ENCODE results near the gene AP5B1. TPM values are rescaled to one million over a fixed set of nuclear protein-coding genes. Genes with fewer than 3 reads are reported as not detected.
A peak's percentile ranks its signal among the peaks of the same experiment; 100 is the strongest.

The AP5B1 gene
- total RNA-seq, 2 experiments from 2014 or later: 30.9 to 31.1 TPM

DNA sequence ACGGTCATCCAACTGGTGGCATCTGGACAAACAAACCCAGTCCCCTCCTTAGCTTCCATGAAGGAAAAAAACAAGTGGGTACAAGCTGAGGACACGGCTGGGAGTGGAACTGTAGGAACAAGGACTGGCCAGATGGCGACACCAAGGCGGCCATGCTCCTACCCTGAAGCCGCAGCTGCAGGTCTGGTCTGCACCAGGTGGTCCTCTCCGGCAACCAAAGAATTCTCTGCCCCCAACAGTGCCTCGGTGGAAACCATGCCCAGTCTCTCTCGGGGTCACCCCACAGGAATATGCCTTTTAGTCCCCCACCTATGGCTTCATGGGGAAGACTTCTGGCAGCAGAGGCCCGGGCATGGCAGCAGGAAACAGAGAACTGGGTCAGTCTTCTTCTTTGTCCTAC lies 28.7 kb upstream of the AP5B1 start:
- TF ChIP-seq, protein P1, sequence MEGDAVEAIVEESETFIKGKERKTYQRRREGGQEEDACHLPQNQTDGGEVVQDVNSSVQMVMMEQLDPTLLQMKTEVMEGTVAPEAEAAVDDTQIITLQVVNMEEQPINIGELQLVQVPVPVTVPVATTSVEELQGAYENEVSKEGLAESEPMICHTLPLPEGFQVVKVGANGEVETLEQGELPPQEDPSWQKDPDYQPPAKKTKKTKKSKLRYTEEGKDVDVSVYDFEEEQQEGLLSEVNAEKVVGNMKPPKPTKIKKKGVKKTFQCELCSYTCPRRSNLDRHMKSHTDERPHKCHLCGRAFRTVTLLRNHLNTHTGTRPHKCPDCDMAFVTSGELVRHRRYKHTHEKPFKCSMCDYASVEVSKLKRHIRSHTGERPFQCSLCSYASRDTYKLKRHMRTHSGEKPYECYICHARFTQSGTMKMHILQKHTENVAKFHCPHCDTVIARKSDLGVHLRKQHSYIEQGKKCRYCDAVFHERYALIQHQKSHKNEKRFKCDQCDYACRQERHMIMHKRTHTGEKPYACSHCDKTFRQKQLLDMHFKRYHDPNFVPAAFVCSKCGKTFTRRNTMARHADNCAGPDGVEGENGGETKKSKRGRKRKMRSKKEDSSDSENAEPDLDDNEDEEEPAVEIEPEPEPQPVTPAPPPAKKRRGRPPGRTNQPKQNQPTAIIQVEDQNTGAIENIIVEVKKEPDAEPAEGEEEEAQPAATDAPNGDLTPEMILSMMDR (IDR thresholded peaks at IDR 0.05): no peak
- no peaks in the 10 kb centered on the region for H3K36me3 Mint-ChIP-seq (ENCODE audit: low read depth)
- H3K27ac Mint-ChIP-seq: no peak overlapping the region
- CTCF ChIA-PET: interaction anchor here (0.8 to 3.6 kb wide), 6 partner anchors 9 to 75 kb away, joined by 3 to 26 read pairs (median 3); partner anchors contain the start of gene AP5B1
- no peaks in the 10 kb centered on the region for H3K9me3 Mint-ChIP-seq
- H3K4me3 Mint-ChIP-seq: no peak overlapping the region
- peaks cover 4% of the 10 kb centered on the region for H3K4me1 Mint-ChIP-seq (ENCODE audit: low read depth)
- POLR2A ChIA-PET: no interaction called here
- intact Hi-C loops (cut with micrococcal nuclease): no loop called here
- no peak for ATAC-seq
- no peak for DNase-seq
- H3K27me3 Mint-ChIP-seq: peaks cover 9% of the 10 kb centered on the region

- no peak for DNase-seq
- Mint-ChIP-seq H3K4me3 (no peak overlapping the region), H3K4me1 (ENCODE audit: low read depth) (peaks cover 4% of the 10 kb centered on the region), H3K27me3 (peaks cover 11% of the 10 kb centered on the region), H3K36me3 (ENCODE audit: low read depth) (no peaks in the 10 kb centered on the region), H3K9me3 (no peaks in the 10 kb centered on the region), H3K27ac (no peak overlapping the region)
- no peak for ATAC-seq
- TF ChIP-seq, protein P1 (IDR thresholded peaks at IDR 0.05): no peak
- intact Hi-C loops (cut with micrococcal nuclease): no loop called here
- POLR2A ChIA-PET: no interaction called here
- CTCF ChIA-PET: interaction anchor here (0.8 to 3.6 kb wide), 7 partner anchors 9 to 180 kb away, joined by 3 to 26 read pairs (median 3); partner anchors contain the start of gene AP5B1
Observed at GRCh38 chr11:65808744-65809341, 28.1 kb upstream of the AP5B1 start.

- H3K27ac Mint-ChIP-seq: no peak overlapping the region
- no peak overlapping the region for H3K4me3 Mint-ChIP-seq
- ChIA-PET POLR2A (no interaction called here), CTCF (interaction anchor here (0.6 to 3.6 kb wide), 7 partner anchors 10 to 215 kb away, joined by 3 to 26 read pairs (median 4); partner anchors contain the start of gene AP5B1)
- DNase-seq (no peak), ATAC-seq (no peak)
- no peaks in the 10 kb centered on the region for H3K36me3 Mint-ChIP-seq (ENCODE audit: low read depth)
- TF ChIP-seq, protein P1 (IDR thresholded peaks at IDR 0.05): no peak
- no peaks in the 10 kb centered on the region for H3K9me3 Mint-ChIP-seq
- intact Hi-C loops (cut with micrococcal nuclease): no loop called here
- H3K27me3 Mint-ChIP-seq: peaks cover 24% of the 10 kb centered on the region
- peaks cover 4% of the 10 kb centered on the region for H3K4me1 Mint-ChIP-seq (ENCODE audit: low read depth)
Observed at GRCh38 chr11:65806979-65807378, 26.2 kb upstream of the AP5B1 start.

- H3K27ac Mint-ChIP-seq: no peak overlapping the region
- peaks cover 35% of the 10 kb centered on the region for H3K27me3 Mint-ChIP-seq
Observed at GRCh38 chr11:65803797-65804492, 23.2 kb upstream of the AP5B1 start.

More at GRCh38 chr11:65803797-65804492, 23.2 kb upstream of the AP5B1 start:
- DNase-seq (no peak), ATAC-seq (peak; percentile 60)
- no peaks in the 10 kb centered on the region for H3K9me3 Mint-ChIP-seq
- H3K4me3 Mint-ChIP-seq: no peak overlapping the region
- H3K4me1 Mint-ChIP-seq (ENCODE audit: low read depth): peaks cover under 1% of the 10 kb centered on the region
- CTCF ChIA-PET: interaction anchor here (2.0 to 8.0 kb wide), 3 partner anchors 13 to 24 kb away, joined by 15 to 55 read pairs (median 16); partner anchors contain the start of gene AP5B1
- TF ChIP-seq, protein P1 (IDR thresholded peaks at IDR 0.05): no peak
- POLR2A ChIA-PET: no interaction called here
- intact Hi-C loops (cut with micrococcal nuclease): no loop called here
- H3K36me3 Mint-ChIP-seq (ENCODE audit: low read depth): no peaks in the 10 kb centered on the region
